Effector memory CD4-positive, alpha-beta T cell (primary cell): Measurements from ENCODE around the gene FBXO2.

Experiments used
- DNase-seq, 3 donors: peaks; one replicate each; pipeline ENCODE4 v3.0.0-alpha.2; 2020
- H3K27ac ChIP-seq: 2 replicates; pipeline ENCODE4 v1.7.0; 2013; ENCODE audit warnings: mild to moderate bottlenecking, low read length, moderate library complexity; ENCODE audit not compliant: insufficient read depth, poor library complexity, severe bottlenecking
- H3K27me3 ChIP-seq: replicated peaks from 2 replicates; pipeline ENCODE4 v1.7.0; 2013; ENCODE audit warnings: mild to moderate bottlenecking, low read length; ENCODE audit not compliant: insufficient read depth, control insufficient read depth, poor library complexity, severe bottlenecking
- H3K36me3 ChIP-seq: 2 replicates; pipeline ENCODE4 v1.7.0; 2013; ENCODE audit warnings: mild to moderate bottlenecking, low read length, moderate library complexity; ENCODE audit not compliant: control insufficient read depth, insufficient read depth
- H3K4me1 ChIP-seq: 2 replicates; pipeline ENCODE4 v1.7.0; 2013; ENCODE audit warnings: low read length, mild to moderate bottlenecking; ENCODE audit not compliant: control insufficient read depth, insufficient read depth, poor library complexity, severe bottlenecking
- H3K4me3 ChIP-seq: 2 replicates; pipeline ENCODE4 v1.7.0; 2013; ENCODE audit warnings: low read length, low read depth, mild to moderate bottlenecking; ENCODE audit not compliant: insufficient read depth, poor library complexity, severe bottlenecking
- H3K9me3 ChIP-seq: 2 replicates; pipeline ENCODE4 v1.7.0; 2013; ENCODE audit warnings: mild to moderate bottlenecking, low read length, moderate library complexity; ENCODE audit not compliant: control insufficient read depth

The FBXO2 gene

DNA sequence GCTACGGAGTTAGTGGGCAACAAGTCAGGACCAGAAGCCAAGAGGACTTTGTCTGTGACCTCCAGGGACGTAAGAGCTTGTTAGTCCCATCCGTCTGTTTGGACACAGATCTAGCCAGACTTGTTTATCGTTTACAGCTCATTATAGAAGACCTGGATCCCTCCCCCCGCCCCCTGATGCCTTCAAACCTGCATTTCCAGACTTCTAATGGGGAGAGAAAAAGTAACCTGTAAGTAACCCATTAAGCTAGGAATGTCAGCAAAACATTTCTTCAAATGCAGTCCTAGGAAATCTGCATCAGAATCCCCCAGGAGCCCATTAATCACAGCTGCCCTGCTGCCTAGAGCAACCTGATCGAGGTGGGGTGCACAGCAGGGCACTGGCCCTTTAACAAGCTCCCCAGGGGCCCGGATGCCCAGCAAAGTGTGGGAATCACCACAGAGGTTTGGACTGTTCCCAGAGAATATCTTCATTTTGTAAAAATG, 28.1 kb upstream of the FBXO2 start:
- Histone ChIP-seq H3K4me1 (peaks cover 9% of the 10 kb centered on the region), H3K4me3 (no peak overlapping the region), H3K36me3 (no peaks in the 10 kb centered on the region), H3K27me3 (no peaks in the 10 kb centered on the region), H3K9me3 (no peaks in the 10 kb centered on the region), H3K27ac (no peak overlapping the region)
- no peak for DNase-seq

DNA sequence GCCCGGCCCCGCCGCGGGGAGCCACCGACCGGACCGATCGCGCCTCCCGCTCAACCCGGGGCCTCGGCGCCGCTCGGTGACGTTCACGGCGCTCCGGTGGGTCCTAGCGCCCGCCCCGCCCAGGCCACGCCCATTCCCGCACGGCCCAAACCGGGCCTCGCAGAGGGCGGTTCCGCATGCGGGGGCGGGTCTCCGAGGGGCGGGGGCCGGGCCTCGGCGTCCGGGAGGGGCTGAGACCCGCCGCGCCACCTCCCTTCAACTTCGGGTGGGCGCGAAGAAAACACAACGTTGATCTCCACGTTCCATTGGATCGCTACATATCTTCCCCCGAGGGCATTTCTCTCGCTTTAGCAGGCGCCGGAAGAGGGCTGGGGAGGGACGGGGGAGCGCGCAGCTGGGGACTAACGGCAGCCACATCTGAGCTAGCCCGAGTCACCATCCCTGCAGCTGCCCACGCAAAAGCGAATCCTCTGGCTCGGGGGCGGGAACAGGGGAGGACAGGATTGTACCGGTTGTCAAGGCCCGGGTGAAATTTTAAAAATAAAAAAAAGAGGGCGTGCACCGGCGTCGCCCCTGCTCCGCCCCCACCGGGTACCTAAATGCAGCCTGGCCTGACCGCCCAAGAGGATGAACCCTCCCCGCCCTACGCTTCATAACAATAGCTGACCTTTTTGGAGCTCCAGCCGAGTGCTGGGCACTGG, 27.0 kb upstream of the FBXO2 start, which contains the start of gene MAD2L2:
Gene MAD2L2 (minus strand): TSS at position 78 of the 701 bp plus-strand sequence. CDS start 547 bp downstream, outside the sequence.
- peak; percentile 84 to 85 (median 84) for DNase-seq
- Histone ChIP-seq H3K36me3 (peaks cover 7% of the 10 kb centered on the region), H3K4me1 (peaks cover 9% of the 10 kb centered on the region), H3K9me3 (no peaks in the 10 kb centered on the region), H3K27ac (peak within 1 kb of the TSS; percentile 70), H3K4me3 (peak within 1 kb of the TSS; percentile 99), H3K27me3 (no peaks in the 10 kb centered on the region)

DNA sequence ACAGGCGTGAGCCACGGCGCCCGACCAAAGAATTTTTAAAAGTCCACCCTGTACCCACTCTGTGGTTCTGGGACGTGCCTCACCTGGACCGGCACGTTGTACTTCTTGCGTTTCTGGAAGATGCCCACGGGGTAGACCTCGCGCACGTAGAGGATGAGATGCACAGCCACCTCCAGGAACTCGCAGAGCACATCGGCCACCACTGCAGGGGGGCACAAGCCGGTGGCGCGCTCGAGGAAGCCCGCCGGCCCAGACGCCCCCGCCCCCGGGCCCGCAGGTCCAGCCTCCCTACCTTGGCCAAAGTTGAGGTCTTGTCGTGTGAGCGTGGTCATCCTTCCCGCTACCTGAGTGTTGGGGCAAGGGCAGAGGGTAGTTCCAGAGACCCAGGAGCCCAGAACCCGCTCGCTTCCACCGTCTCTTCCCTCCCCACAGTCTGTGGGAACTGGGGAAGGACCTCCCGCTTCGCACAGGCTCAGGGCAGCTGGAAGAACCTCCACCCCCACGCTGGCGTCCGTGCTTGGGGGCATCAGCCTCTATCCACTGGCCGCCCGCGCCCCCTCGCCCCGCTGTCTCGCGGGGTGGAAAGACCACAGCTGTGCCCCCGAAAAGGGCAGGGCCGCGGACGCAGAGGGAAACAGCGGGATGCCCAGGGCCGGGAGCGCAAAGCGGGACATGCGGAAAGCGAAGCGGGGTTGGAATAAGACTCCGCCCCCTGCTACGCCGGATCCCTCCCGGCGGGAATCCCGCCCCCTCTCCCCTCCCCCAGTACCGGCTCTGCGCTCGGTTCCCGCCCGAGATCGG, 26.2 kb upstream of the FBXO2 start:
- Histone ChIP-seq H3K4me1 (peaks cover 9% of the 10 kb centered on the region), H3K9me3 (no peaks in the 10 kb centered on the region), H3K27ac (peak overlapping the region; percentile 70), H3K4me3 (peak overlapping the region; percentile 99), H3K36me3 (peaks cover 13% of the 10 kb centered on the region), H3K27me3 (no peaks in the 10 kb centered on the region)
- no peak for DNase-seq

DNA sequence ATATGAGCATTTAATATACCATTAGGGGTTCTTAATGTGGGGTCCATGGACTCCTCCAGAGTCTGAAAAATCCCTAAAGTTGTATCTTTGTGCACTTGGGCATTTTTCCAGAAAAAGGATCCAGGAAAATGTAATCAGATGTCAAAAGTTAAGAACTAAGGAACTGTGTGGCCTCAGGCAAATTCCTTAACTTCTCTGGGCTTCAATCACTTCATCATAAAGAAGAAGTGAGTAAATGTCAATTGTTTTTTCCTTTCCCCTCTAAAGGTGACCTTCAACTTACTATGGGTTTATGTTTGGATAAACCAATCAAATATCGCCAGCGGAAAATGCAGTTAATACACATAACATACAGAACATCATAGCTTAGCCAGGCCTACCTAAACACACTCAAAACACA, 24.2 kb upstream of the FBXO2 start:
- H3K27me3 ChIP-seq, result no peaks in the 10 kb centered on the region
- H3K9me3 ChIP-seq, result no peaks in the 10 kb centered on the region
- peaks cover 28% of the 10 kb centered on the region for H3K36me3 ChIP-seq
- DNase-seq, result no peak
- H3K4me1 ChIP-seq, result peaks cover 9% of the 10 kb centered on the region
- H3K4me3 ChIP-seq, result no peak overlapping the region
- H3K27ac ChIP-seq, result no peak overlapping the region

DNA sequence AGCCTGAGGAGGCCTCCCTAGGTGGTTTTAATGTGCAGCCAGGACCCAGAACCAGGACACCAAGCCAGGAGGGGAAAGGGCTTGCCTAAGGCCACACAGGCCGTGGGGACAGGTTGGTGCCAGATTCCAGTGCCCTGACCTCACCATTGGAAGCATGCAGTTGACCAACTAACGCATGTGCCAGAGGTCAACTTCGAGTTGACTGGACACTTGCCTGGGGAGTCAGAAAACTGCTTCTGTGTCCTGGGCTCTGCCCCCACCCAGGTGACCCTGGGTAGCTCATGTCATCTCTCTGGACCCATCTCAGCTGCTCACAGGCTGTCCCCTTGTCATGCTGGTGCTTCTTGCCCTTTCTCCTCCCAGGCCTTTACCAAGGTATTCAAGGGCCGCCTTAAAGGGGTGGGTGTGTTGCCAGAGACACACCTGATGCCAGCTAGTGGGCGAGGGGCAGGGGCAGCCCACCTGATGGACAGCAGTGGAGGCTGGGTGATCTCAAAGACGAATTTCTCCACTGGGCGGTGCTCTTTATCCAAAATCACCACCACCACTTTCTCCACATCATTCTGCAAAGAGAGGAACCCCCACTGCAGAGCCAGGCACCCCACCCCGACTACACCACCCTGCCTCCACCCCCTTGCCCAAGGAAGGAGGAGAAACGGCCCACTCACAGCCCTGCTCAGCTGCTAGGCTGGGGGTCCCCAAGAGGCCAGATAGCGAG, 22.3 kb upstream of the FBXO2 start:
- Histone ChIP-seq H3K4me1 (peaks cover 4% of the 10 kb centered on the region), H3K4me3 (no peak overlapping the region)

DNA sequence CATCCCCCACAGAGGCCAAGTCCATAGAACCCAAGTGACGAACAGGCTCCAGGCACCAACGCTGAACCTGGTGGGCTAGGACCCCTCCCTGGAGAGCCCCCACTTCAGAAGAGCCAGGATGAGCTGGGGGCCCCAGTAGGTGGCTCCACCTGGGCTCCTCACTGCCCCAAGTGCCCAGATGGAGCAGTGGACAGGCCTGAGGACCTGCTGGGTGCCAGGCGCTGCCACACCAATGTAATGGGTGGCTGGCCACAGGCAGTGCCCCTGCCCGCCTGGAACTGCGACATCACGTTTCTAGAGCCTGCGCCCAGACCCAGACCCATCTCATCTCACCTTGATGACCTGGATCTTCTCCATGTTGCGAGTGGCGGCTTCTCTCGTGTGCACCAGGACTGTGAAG, 21.1 kb upstream of the FBXO2 start:
- H3K27ac ChIP-seq, result no peak overlapping the region
- peaks cover 42% of the 10 kb centered on the region for H3K36me3 ChIP-seq
- no peak for DNase-seq
- no peaks in the 10 kb centered on the region for H3K27me3 ChIP-seq
- no peak overlapping the region for H3K4me3 ChIP-seq
- no peaks in the 10 kb centered on the region for H3K9me3 ChIP-seq
- H3K4me1 ChIP-seq, result peaks cover 2% of the 10 kb centered on the region

More for the DNA sequence above, 22.3 kb upstream of the FBXO2 start:
- H3K27me3 ChIP-seq, result no peaks in the 10 kb centered on the region
- H3K36me3 ChIP-seq, result peaks cover 39% of the 10 kb centered on the region
- H3K9me3 ChIP-seq, result no peaks in the 10 kb centered on the region
- H3K27ac ChIP-seq, result no peak overlapping the region
- no peak for DNase-seq

DNA sequence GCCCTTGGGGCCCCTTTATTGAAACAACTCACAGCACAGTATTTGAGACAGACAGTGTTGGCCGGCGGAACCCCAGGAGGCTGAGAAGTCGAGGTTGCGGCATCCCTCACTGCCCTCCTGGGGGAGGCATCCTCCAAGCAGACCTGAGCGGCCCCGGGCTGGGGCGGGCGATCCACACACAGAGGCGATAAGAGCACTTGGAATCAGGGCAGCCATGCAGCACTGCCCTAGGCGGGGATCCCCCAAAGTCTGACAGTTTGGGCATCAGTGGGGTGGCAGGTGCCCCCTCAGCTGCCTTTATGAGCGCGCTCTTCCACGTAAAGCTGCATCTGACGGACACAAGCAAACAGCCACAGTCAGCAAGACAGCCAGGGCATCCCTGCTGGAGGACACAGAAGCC, 20.3 kb upstream of the FBXO2 start:
- no peak for DNase-seq
- Histone ChIP-seq H3K4me1 (no peaks in the 10 kb centered on the region), H3K27me3 (no peaks in the 10 kb centered on the region), H3K27ac (no peak overlapping the region), H3K9me3 (no peaks in the 10 kb centered on the region), H3K4me3 (no peak overlapping the region), H3K36me3 (peaks cover 42% of the 10 kb centered on the region)

DNA sequence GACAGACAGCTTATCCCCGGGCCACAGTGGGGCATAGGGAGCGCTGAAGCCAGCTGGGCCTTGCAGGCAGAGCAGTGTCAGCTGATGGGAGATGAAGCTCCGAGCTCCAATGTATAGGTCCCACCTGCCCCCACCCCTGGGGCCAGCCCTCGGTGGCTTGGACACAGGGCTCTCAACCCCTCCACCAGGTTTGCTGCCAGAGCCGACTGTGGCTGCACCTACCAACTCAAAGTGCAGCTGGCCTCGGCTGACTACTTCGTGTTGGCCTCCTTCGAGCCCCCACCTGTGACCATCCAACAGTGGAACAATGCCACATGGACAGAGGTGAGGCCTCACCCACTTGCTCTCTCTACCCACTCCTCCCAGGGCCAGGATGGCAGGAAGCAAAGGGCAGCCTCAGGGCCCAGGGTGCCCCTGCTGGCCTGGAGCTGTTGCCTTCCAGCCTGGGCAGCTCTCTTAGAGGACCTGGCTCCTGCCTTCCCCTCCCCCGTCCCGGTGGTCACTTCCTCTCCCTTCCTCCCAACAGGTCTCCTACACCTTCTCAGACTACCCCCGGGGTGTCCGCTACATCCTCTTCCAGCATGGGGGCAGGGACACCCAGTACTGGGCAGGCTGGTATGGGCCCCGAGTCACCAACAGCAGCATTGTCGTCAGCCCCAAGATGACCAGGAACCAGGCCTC, 19.0 kb upstream of the FBXO2 start:
- H3K27me3 ChIP-seq, result no peaks in the 10 kb centered on the region
- H3K36me3 ChIP-seq, result peaks cover 42% of the 10 kb centered on the region
- no peak for DNase-seq
- H3K9me3 ChIP-seq, result no peaks in the 10 kb centered on the region
- no peak overlapping the region for H3K4me3 ChIP-seq
- H3K4me1 ChIP-seq, result no peaks in the 10 kb centered on the region
- H3K27ac ChIP-seq, result no peak overlapping the region

DNA sequence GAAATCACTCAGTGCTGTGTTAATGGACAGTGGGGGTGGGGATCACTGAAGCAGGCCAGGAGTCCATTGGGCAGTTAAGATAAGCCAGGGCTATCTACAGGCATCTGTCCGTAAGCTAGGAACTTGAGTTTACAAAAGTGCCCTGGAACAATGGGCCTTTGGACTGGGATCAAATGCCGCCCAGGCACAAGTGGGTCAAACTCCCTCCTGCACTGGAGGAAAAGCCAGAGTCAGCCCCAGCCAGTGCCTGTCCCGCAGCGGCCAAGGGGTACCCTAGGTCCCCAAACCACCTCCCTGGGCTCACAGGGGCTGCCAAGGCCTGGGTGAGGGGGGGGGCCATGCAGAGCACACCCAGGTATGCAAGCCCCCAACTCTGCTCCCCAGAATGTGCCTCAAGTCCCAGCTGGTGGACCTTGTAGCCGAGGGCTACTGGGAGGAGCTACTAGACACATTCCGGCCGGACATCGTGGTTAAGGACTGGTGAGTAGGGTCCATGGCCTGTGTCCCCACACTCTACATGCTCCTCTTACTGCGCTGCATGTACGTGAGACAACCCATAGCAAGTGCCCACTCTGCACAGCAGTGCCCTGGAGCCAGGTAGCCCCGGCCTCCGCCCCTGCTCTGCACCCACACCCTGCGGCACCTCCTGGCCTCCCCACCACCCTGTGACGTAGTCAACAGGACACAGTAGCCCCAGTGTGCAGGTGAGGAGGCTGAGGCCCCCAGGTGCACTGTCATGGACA, 17.5 kb upstream of the FBXO2 start:
- no peak overlapping the region for H3K27ac ChIP-seq

More for the DNA sequence above, 17.5 kb upstream of the FBXO2 start:
- H3K9me3 ChIP-seq, result no peaks in the 10 kb centered on the region
- no peaks in the 10 kb centered on the region for H3K27me3 ChIP-seq
- peaks cover 38% of the 10 kb centered on the region for H3K36me3 ChIP-seq
- no peaks in the 10 kb centered on the region for H3K4me1 ChIP-seq
- no peak for DNase-seq
- H3K4me3 ChIP-seq, result no peak overlapping the region
